Activated naive CD8-positive, alpha-beta T cell treated with anti-CD3 and anti-CD28 coated beads, Interleukin-2, amount 50 U/mL, for 16 hours (primary cell): ENCODE results near the gene CNNM2.

Experiments
- DNase-seq: peaks from one replicate; pipeline ENCODE4 v3.0.0-alpha.2; 2020; ENCODE audit warnings: low read depth, low spot score

The CNNM2 gene

GRCh38 chr10:103072276-103072675 lies 154.2 kb downstream of the CNNM2 start:
- DNase-seq, result no peak

- no peak for DNase-seq
Observed at GRCh38 chr10:103072891-103073290, 154.8 kb downstream of the CNNM2 start.

GRCh38 chr10:103077020-103077419 lies 158.9 kb downstream of the CNNM2 start:
- no peak for DNase-seq

- no peak for DNase-seq
Observed at GRCh38 chr10:103077491-103078308, 159.6 kb downstream of the CNNM2 start.

GRCh38 chr10:103078309-103078615 lies 160.2 kb downstream of the CNNM2 start:
- no peak for DNase-seq

GRCh38 chr10:103078676-103079075 lies 160.6 kb downstream of the CNNM2 start:
- DNase-seq, result no peak

GRCh38 chr10:103079100-103079499 lies 161.0 kb downstream of the CNNM2 start:
- DNase-seq, result no peak

- DNase-seq, result no peak
Observed at GRCh38 chr10:103079946-103080345, 161.9 kb downstream of the CNNM2 start.

- DNase-seq, result no peak
Observed at GRCh38 chr10:103080891-103081581, 162.9 kb downstream of the CNNM2 start.

GRCh38 chr10:103082683-103083082 lies 164.6 kb downstream of the CNNM2 start:
- DNase-seq, result no peak

GRCh38 chr10:103083266-103083976 lies 165.3 kb downstream of the CNNM2 start:
- no peak for DNase-seq

- no peak for DNase-seq
Observed at GRCh38 chr10:103083977-103084320, 165.9 kb downstream of the CNNM2 start.

- DNase-seq, result no peak
Observed at GRCh38 chr10:103086261-103086660, 168.2 kb downstream of the CNNM2 start.

- DNase-seq, result no peak
Observed at GRCh38 chr10:103086799-103087198, 168.7 kb downstream of the CNNM2 start.

- DNase-seq, result no peak
Observed at GRCh38 chr10:103089493-103089892, 171.4 kb downstream of the CNNM2 start.

- no peak for DNase-seq
Observed at GRCh38 chr10:103090911-103091310, 172.8 kb downstream of the CNNM2 start.

- no peak for DNase-seq
Observed at GRCh38 chr10:103095005-103095404, 176.9 kb downstream of the CNNM2 start.

GRCh38 chr10:103096130-103096529 lies 178.0 kb downstream of the CNNM2 start:
- no peak for DNase-seq

- no peak for DNase-seq
Observed at GRCh38 chr10:103098240-103098639, 180.1 kb downstream of the CNNM2 start.

GRCh38 chr10:103100620-103101019 lies 182.5 kb downstream of the CNNM2 start:
- no peak for DNase-seq

GRCh38 chr10:103102195-103102594 lies 184.1 kb downstream of the CNNM2 start:
- no peak for DNase-seq

GRCh38 chr10:103103989-103104388 lies 185.9 kb downstream of the CNNM2 start:
- DNase-seq, result no peak

- DNase-seq, result no peak
Observed at GRCh38 chr10:103104721-103105120, 186.6 kb downstream of the CNNM2 start.
